ENCODE measurements around the gene SLC38A4.

Gene SLC38A4

GRCh38 chr12:46814143-46814542, 11.7 kb downstream of the SLC38A4 start:
- DNase-seq (no peak), ATAC-seq (no peak)

GRCh38 chr12:46811185-46811584, 14.6 kb downstream of the SLC38A4 start:
- ATAC-seq (no peak), DNase-seq (no peak)

GRCh38 chr12:46808955-46809697, 16.7 kb downstream of the SLC38A4 start:
- no peak for DNase-seq
- no peak for ATAC-seq

GRCh38 chr12:46808317-46808716, 17.5 kb downstream of the SLC38A4 start:
- ATAC-seq (no peak), DNase-seq (no peak)

- ATAC-seq = no peak
- no peak for DNase-seq
These were observed 21.7 kb downstream of the SLC38A4 start for GRCh38 chr12:46804054-46804453.

- no peak for DNase-seq
- no peak for ATAC-seq
These were observed 22.3 kb downstream of the SLC38A4 start for GRCh38 chr12:46803517-46803916.

GRCh38 chr12:46801293-46801692, 24.5 kb downstream of the SLC38A4 start:
- no peak for DNase-seq
- no peak for ATAC-seq

GRCh38 chr12:46800160-46800559, 25.6 kb downstream of the SLC38A4 start:
- ATAC-seq = no peak
- no peak for DNase-seq

- no peak for DNase-seq
- ATAC-seq = no peak
These were observed 27.1 kb downstream of the SLC38A4 start for GRCh38 chr12:46798648-46799047.

- no peak for DNase-seq
- ATAC-seq = no peak
These were observed 27.7 kb downstream of the SLC38A4 start for GRCh38 chr12:46798056-46798455.

- no peak for ATAC-seq
- DNase-seq = no peak
These were observed 29.8 kb downstream of the SLC38A4 start for GRCh38 chr12:46795988-46796387.

- ATAC-seq (peak; percentile 43), DNase-seq (no peak)
These were observed 31.1 kb downstream of the SLC38A4 start for GRCh38 chr12:46794593-46795190.

- DNase-seq = no peak
- ATAC-seq = no peak
These were observed 32.9 kb downstream of the SLC38A4 start for GRCh38 chr12:46792925-46793324.

GRCh38 chr12:46790066-46790465, 35.7 kb downstream of the SLC38A4 start:
- ATAC-seq (no peak), DNase-seq (no peak)

- no peak for ATAC-seq
- DNase-seq = no peak
These were observed 37.5 kb downstream of the SLC38A4 start for GRCh38 chr12:46788072-46788887.

- DNase-seq (no peak), ATAC-seq (no peak)
These were observed 38.2 kb downstream of the SLC38A4 start for GRCh38 chr12:46787496-46788055.

- ATAC-seq = no peak
- no peak for DNase-seq
These were observed 39.0 kb downstream of the SLC38A4 start for GRCh38 chr12:46786774-46787173.

- ATAC-seq (no peak), DNase-seq (no peak)
These were observed 40.4 kb downstream of the SLC38A4 start for GRCh38 chr12:46785382-46785781.

- no peak for DNase-seq
- no peak for ATAC-seq
These were observed 41.9 kb downstream of the SLC38A4 start for GRCh38 chr12:46783871-46784270.

GRCh38 chr12:46779879-46780278, 45.9 kb downstream of the SLC38A4 start:
- ATAC-seq = no peak
- no peak for DNase-seq

- DNase-seq (no peak), ATAC-seq (no peak)
These were observed 46.7 kb downstream of the SLC38A4 start for GRCh38 chr12:46779063-46779462.

- ATAC-seq = no peak
- no peak for DNase-seq
These were observed 47.4 kb downstream of the SLC38A4 start for GRCh38 chr12:46778415-46778814.

- no peak for DNase-seq
- no peak for ATAC-seq
These were observed 48.2 kb downstream of the SLC38A4 start for GRCh38 chr12:46777587-46777986.
